Right lobe of liver (tissue), 4 donors: ENCODE measurements around the gene SLC35B2.

ENCODE experiments used
- CTCF ChIP-seq, 4 donors: fragments of 200-600 bp in 3 of 4; fragments of 450-650 bp in 1 of 4; IDR thresholded peaks; one replicate each; pipeline versions ENCODE4 v1.5.1 to v1.8.0; 2016 to 2022; ENCODE audit warnings: antibody characterized with exemption in 4 of 4, mild to moderate bottlenecking in 2 of 4
- POLR2A ChIP-seq: fragments of 450-650 bp; IDR thresholded peaks from one replicate; pipeline ENCODE4 v1.6.1; 2017; ENCODE audit warnings: antibody characterized with exemption, mild to moderate bottlenecking
- donor health status: DM: no; HTN: no; CAD: no.
- donor health status: DM: no; HTN: no; CAD: no.
- donor health status: DM: no; HTN: yes; CAD: no.

GRCh38 chr6:44227148-44227793, 30.1 kb downstream of the SLC35B2 start:
- TF ChIP-seq CTCF (IDR thresholded peaks at IDR 0.05) (no peak), POLR2A (no peak)
